IMR-90 (cell line): ENCODE results near the gene FBRS.

Experiments used
- BHLHE40 ChIP-seq: fragments of 150-350 bp; IDR thresholded peaks from 2 replicates; pipeline ENCODE4 v1.6.1; 2016; ENCODE audit warnings: mild to moderate bottlenecking, low read depth, low read length
- CEBPB ChIP-seq: IDR thresholded peaks from 2 replicates; pipeline ENCODE4 v1.6.1; 2012; ENCODE audit warnings: low read depth, low read length, improper control_type of control experiment
- CHD1 ChIP-seq: IDR thresholded peaks from 2 replicates; pipeline ENCODE4 v1.6.1; 2012; ENCODE audit warnings: low read depth, low read length, improper control_type of control experiment
- FOS ChIP-seq: fragments of 150-350 bp; IDR thresholded peaks from 2 replicates; pipeline ENCODE4 v1.6.1; 2016; ENCODE audit warnings: low read depth, low read length
- MAFK ChIP-seq: IDR thresholded peaks from 2 replicates; pipeline ENCODE4 v1.6.1; 2012; ENCODE audit warnings: low read depth, low read length, improper control_type of control experiment
- NFE2L2 ChIP-seq: fragments of 150-350 bp; IDR thresholded peaks from 2 replicates; pipeline ENCODE4 v1.6.1; 2016; ENCODE audit warnings: low read depth, mild to moderate bottlenecking, low read length
- POLR2A ChIP-seq: IDR thresholded peaks from 2 replicates; pipeline ENCODE4 v1.6.1; 2012; ENCODE audit warnings: mild to moderate bottlenecking, low read depth, low read length
- RAD21 ChIP-seq: IDR thresholded peaks from 2 replicates; pipeline ENCODE4 v1.6.1; 2012; ENCODE audit warnings: low read length, improper control_type of control experiment
- RCOR1 ChIP-seq: IDR thresholded peaks from 2 replicates; pipeline ENCODE4 v1.6.1; 2012; ENCODE audit warnings: mild to moderate bottlenecking, low read length, improper control_type of control experiment; ENCODE audit not compliant: insufficient replicate concordance
- RFX5 ChIP-seq: IDR thresholded peaks from 2 replicates; pipeline ENCODE4 v1.8.0; 2012; ENCODE audit warnings: low read depth, mild to moderate bottlenecking, low read length, moderate library complexity
- SMC3 ChIP-seq: fragments of 150-350 bp; IDR thresholded peaks from 2 replicates; pipeline ENCODE4 v1.6.1; 2016; ENCODE audit warnings: low read depth, mild to moderate bottlenecking, antibody characterized with exemption, low read length, moderate library complexity
- TF ChIP-seq, protein P1 (sequence below): conservative IDR thresholded peaks from 2 replicates; pipeline ENCODE4 v1.5.1; 2012; ENCODE audit warnings: mild to moderate bottlenecking, low read depth, low read length, improper control_type of control experiment
- TF ChIP-seq, protein P2 (sequence below): fragments of 150-350 bp; IDR thresholded peaks from 2 replicates; pipeline ENCODE4 v1.6.1; 2017; ENCODE audit warnings: mild to moderate bottlenecking, antibody characterized with exemption, low read length, low read depth

DNA sequence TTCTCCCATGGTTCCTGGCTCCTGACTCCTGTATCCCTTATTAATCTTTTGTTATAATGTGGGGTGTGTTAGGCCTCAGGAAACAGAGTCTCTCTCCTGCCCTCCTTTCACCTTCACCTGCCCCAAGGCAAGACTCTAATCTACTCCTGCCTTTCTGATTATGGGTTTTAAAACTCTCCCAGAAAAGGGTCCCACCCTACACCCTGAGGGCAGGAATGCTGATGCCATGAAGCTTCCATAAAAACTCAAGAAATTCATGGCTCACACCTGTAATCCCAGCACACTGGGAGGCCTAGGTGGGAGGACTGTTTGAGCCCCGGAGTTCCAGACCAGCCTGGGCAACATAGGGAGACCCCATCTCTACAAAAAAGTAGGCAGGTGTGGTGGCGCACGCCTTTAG lies 22.1 kb downstream of the FBRS start:
- no peak for TF ChIP-seq RFX5
- no peak for TF ChIP-seq POLR2A
- TF ChIP-seq, protein P1, sequence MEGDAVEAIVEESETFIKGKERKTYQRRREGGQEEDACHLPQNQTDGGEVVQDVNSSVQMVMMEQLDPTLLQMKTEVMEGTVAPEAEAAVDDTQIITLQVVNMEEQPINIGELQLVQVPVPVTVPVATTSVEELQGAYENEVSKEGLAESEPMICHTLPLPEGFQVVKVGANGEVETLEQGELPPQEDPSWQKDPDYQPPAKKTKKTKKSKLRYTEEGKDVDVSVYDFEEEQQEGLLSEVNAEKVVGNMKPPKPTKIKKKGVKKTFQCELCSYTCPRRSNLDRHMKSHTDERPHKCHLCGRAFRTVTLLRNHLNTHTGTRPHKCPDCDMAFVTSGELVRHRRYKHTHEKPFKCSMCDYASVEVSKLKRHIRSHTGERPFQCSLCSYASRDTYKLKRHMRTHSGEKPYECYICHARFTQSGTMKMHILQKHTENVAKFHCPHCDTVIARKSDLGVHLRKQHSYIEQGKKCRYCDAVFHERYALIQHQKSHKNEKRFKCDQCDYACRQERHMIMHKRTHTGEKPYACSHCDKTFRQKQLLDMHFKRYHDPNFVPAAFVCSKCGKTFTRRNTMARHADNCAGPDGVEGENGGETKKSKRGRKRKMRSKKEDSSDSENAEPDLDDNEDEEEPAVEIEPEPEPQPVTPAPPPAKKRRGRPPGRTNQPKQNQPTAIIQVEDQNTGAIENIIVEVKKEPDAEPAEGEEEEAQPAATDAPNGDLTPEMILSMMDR: no peak
- no peak for TF ChIP-seq CEBPB
- no peak for TF ChIP-seq RCOR1
- no peak for TF ChIP-seq SMC3
- TF ChIP-seq RAD21: no peak
- TF ChIP-seq NFE2L2: no peak
- TF ChIP-seq CHD1: no peak
- TF ChIP-seq MAFK: no peak
- TF ChIP-seq, protein P2, sequence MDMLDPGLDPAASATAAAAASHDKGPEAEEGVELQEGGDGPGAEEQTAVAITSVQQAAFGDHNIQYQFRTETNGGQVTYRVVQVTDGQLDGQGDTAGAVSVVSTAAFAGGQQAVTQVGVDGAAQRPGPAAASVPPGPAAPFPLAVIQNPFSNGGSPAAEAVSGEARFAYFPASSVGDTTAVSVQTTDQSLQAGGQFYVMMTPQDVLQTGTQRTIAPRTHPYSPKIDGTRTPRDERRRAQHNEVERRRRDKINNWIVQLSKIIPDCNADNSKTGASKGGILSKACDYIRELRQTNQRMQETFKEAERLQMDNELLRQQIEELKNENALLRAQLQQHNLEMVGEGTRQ: no peak
- TF ChIP-seq FOS: no peak
- TF ChIP-seq BHLHE40: no peak
